Measurements from ENCODE around the gene SETDB1.
A peak's percentile ranks its signal among the peaks of the same experiment; 100 is the strongest.
"Not testable (repeated sequence)": the region's sequence is repeated elsewhere in the genome, so short reads cannot be mapped to it uniquely, and the experiment has no call there.

Gene SETDB1

DNA sequence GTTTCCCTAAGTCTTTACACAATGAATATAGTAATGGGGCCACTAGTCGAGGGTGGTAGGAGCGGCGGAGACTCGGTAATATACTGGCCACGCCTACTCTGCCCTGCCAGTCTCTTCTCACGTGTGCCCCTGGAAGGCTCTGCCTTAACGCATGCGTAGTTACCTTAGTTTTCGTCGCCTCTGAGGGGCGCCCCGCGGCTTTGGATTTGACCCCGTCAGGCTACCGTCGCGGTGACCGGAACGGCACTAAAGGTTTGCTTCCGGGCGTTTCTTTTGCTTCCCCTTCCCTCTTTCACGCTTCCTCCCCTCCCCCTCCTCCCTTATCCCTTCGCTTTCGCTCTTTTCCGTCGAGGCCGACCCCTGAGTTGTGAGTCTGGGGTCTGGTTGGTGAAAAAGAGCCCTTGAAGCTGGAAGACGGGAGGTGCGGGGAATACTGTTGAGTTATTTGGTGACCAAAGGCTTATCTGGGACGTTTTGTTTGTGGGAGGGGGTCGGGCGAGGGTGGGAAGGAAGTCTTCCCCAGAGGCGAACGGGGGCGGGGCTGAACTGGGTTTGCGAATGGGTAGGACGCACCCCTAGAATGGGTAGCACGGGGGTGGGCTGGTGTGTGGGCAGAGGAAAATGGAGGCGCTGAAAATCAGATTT lies at the start of gene SETDB1:
SETDB1 (plus strand) TSS at position 267 of the 645 bp plus-strand sequence. CDS start 1,352 bp downstream, outside the sequence.
- DNase-seq (ENCODE audit: low read depth in 2 of 2): peak; percentile 83 to 88

DNA sequence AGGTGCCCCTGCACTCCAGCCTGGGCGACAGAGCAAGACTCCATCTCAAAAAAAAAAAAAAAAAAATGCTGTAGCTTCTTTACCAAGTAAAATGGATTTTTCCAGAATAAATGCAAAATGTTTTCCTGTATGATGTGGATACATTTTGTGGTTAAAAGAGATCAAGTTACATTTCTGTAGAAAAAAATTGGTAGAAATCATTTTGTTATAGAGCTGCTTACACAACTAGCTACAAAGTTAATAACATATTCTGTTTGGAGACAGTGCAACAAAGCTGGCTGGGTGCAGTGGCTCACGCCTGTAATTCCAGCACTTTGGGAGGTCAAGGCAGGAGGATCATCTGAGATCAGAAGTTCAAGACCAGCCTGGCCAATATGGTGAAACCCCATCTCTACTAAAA lies 47.2 kb upstream of the SETDB1 start:
- not testable (repeated sequence) for DNase-seq (ENCODE audit: low read depth in 2 of 2)

DNA sequence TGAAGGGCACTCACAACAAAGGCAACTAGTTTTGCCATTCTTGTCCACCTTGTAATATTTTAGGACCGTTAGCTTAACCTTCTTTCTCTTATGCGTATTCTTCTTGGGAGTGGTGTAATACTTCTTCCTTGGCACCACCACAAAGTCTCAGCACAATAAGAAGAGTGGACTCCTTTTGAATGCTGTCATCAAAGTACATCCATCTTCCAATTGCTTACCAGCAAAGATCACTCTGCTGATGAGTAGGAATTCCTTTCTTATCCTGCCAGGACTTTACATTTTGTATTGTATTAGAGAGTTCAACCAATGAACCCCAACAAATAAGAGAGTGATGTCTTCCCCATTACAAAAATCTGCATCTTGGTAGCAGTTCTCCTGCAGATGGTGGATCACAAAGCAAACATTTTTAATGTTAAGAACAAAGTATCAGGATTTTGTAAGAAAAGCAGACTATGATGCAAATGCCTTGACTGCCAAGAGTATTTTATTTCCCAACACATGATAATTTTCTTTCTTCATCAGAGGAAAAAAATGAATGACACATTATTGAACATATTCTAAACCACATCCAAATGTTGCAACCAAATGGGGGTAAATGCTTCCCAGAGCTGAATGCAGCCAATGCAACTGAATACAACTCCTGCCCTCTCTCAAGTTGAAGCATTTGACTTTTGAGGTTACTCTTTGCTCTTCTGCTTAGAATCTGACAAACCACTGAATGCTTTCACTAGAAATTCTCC lies 44.7 kb upstream of the SETDB1 start:
- DNase-seq (ENCODE audit: low read depth in 2 of 2): no peak

DNA sequence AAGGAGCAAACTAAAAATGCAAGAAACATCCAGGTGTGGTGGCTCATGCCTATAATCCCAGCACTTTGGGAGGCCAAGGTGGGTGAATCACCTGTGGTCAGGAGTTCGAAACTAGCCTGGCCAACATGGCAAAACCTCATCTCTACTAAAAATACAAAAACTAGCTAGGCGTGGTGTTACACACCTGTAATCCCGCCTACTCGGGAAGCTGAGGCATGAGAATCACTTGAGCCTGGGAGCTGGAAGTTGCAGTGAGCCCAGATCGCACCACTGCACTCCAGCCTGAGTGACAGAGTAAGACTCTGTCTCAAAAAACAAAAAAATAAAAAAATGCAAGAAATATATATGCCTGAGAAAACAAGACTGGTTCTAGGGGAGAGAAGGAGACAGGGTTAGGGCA lies 43.0 kb upstream of the SETDB1 start:
- not testable (repeated sequence) for DNase-seq (ENCODE audit: low read depth in 2 of 2)

DNA sequence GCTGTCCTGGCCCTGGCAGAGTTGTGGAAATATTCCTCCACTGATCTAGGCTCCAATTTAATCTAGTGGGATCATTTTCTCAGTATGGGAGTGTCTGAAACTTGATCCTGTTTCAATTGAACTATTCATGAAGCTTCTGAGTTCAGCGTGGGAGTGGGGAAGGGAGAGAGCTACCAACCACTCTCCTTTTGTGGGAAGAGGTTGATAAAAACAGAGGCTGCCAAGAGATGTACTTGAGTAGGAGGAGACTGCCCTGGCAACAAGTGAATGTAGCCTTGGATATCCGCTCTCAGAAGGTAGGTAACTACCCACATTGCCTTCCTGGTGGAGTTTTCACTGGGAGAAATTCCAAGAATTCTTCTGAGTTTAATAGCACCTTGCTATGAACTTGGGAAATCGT lies 39.1 kb upstream of the SETDB1 start, which contains the start of gene CTXND2:
CTXND2 (plus strand) TSS at position 119 of the 400 bp plus-strand sequence. CDS start 25,179 bp downstream, outside the sequence.
- DNase-seq (ENCODE audit: low read depth in 2 of 2): no peak

DNA sequence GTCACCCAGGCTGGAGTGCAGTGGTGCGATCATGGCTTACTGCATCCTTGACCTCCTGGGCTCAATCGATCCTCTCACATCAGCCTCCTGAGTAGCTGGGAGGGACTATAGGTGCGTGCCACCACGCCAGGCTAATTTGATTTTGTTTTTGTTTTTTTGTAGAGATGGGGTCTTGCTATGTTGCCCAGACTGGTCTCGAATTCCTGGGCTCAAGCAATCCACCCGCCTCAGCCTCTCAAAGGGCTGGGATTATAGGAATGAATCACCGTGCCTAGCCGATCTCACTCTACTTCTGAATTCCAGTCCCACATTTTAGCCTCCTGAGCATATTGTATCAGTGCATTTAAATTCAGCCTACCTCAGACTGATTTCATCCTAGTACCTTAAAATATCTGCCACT lies 37.4 kb upstream of the SETDB1 start:
- no peak for DNase-seq (ENCODE audit: low read depth in 2 of 2)

DNA sequence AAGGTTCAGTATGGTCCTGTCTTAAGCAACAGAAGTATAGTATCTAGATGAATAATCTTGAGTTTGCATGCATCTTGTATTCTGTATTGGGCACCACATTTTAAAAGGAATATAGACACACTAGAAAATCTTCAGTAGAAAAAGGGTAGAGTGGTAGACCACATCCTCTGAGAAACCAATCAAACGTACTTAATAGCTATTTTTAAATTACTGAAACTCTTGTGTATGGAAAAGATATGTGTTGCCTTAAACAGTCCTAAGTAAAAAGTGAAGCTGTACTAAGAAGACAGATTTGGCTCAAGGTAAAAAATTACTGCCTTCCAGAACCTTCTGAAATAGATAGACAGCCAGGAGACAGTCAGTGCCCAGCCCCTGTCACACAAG lies 36.1 kb upstream of the SETDB1 start:
- DNase-seq (ENCODE audit: low read depth in 2 of 2): no peak

DNA sequence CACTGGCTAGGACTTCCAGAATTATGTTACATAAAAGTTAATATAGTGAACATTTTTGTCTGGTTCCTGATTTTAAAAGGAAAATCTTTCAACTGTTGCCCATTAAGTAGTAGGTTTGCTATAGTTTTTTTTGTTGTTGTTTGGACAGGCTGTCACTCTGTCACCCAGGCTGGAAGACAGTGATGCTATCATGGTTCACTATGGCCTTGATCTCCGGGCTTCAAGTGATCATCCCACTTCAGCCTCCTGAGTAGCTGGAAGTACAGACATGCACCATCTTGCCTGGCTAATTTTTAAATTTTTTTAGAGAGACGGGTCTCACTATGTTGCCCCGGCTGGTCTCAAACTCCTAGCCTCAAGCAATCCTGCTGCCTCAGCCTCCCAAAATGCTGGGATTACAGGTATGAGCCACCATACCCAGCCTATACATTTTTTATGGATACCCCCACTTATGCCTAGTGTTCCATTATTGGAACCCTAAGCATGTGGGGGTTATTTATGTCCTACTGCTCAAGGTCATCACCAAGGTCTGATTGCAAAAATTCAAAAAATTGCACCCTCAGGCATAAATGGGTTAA lies 32.7 kb upstream of the SETDB1 start:
- DNase-seq (ENCODE audit: low read depth in 2 of 2): no peak

DNA sequence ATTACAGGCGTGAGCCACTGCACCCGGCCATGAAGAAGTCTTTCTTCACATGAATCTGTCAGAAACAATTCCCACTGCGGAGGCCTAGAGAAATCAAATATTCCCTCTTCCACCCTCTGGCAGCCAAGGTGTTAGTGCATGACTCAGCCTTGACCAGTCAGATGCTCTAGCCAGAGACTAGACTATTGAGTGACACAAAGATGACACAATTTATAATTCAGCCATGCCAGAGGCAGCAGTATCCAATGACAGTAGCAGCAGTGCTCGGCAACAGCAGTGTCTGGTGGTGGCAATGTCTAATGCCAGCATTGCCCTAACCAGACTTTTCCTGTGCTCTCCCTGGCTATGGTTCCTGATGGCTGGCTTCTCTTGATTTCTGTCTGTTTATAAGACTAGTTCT lies 30.5 kb upstream of the SETDB1 start:
- DNase-seq (ENCODE audit: low read depth in 2 of 2): no peak

DNA sequence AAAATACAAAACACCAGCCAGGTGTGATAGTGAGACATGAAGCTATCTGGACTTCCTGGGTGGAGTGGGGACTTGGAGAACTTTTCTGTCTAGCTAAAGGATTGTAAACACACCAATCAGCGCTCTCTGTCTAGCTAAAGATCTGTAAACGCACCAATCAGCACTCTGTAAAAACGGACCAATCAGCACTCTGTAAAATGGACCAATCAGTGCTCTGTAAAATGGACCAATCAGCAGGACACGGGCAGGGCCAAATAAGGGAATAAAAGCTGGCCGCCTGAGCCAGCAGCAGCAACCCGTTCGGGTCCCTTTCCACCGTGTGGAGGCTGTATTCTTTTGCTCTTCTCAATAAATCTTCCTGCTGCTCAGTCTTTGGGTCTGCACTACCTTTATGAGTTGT lies 26.4 kb upstream of the SETDB1 start:
- DNase-seq (ENCODE audit: low read depth in 2 of 2): not testable (repeated sequence)

DNA sequence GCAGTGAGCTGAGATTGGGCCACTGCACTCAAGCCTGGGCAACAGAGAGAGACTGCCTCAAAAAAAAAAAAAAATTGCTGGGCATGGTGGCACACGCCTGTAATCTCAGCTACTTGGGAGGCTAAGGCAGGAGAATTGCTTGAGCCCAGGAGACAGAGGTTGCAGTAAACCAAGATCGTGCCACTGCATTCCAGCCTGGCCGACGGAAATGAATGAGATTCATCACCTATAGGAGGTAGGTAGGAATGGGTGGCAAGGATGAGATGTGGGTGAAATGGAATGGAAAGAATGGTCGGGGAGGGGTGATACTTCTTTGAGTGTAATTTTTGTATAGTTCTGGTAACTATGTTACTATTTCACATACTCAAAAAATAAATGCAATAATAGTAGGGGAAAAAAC lies 23.8 kb upstream of the SETDB1 start:
- DNase-seq (ENCODE audit: low read depth in 2 of 2): no peak

DNA sequence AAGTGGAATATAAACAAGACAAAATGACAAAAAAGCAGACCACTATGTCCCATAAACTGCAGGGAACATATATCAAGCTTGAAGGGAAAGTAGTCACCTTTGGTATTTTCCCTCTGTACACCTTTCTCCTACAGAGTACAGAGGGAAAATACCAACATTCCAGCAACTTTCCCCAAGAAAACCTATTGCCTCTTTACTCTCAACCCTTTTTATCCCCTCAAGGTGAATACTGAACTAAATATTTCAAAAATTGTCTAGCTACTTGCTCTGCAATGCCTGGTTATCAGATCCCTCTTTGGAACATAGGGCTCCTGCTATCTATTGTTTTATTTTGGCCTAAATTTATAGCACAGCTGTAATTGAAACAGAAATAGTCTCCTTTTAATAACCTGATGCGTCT lies 23.4 kb upstream of the SETDB1 start:
- no peak for DNase-seq (ENCODE audit: low read depth in 2 of 2)

DNA sequence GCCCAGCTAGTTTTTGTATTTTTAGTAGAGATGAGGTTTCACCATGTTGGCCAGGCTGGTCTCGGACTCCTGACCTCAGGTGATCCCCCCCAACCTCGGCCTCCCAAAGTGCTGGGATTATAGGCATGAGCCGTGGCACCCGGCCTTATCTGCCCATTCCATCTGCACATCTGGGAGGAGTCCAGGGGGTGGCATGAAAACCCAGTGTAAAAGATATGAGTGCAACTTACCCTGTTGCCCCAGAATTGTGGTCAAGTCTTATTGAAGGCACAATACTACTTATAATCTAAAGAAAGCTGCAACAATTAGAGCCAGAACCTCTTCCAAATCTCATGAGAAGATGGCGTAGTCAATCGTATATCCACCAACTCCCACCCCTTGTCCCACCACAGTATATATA lies 20.9 kb upstream of the SETDB1 start:
- no peak for DNase-seq (ENCODE audit: low read depth in 2 of 2)

DNA sequence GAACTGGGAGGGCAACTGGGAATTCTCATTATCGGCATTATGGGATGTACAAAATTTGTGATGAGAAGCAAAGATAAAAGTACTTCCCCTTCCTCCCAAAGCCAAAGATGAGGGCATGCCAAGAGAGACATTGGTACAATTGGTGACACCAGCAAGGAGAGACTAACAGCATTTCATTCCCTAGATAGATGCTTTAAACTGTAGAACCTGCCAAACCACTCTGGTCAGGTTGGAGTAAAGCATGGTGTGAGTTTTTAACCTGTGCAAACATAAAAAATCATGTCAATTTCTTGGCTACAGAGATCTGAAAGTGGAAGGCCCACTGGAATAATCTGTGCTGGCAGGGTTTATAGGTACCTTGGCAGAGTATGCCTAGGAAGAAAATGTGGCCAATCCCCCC lies 19.8 kb upstream of the SETDB1 start:
- DNase-seq (ENCODE audit: low read depth in 2 of 2): no peak

DNA sequence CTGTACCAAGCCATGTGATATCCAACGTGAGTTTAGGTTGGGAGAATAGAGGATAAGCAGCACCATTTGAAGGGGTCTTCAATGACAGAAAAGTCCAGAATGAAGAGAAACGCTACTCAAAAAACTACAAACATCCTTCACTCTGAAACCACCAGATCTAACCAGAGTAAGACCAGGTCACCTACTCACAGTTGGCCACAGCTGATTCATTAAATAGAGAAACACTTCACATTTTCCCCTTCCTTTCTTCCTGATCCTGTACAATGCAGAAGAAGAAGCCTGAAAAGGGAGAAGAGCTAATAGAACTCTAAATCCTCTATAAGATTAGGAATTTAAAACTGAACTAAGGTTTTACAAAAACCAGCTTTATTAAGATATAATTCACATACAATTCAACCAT lies 19.4 kb upstream of the SETDB1 start:
- no peak for DNase-seq (ENCODE audit: low read depth in 2 of 2)

DNA sequence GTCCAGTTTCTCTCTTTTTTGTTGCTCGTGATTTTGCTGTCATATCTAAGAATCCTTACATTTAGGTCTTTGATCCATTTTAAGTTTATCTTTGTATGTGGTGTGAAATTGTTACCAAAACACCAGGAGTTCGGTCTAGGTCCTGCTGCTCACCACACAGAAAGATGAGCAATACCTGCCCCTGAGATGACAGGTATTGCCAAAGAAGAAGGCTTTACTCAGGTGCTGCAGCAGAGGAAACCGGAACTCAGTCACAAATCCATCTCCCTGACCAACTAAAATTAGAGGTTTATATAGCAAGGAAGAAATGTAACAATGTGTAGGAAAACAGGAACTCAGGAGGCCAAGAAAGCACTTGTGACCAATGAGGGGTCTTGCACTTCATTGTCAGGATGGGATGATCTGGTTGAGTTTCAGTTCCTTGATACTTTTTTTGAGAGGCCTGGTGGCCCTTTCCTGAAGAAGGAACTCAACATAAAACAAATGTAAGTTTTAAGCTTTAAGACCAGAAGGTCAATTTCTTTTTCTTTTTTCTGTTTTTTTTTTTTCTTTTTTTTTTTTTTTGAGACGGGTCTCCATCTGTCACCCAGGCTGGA lies 16.5 kb upstream of the SETDB1 start:
- DNase-seq (ENCODE audit: low read depth in 2 of 2): no peak

DNA sequence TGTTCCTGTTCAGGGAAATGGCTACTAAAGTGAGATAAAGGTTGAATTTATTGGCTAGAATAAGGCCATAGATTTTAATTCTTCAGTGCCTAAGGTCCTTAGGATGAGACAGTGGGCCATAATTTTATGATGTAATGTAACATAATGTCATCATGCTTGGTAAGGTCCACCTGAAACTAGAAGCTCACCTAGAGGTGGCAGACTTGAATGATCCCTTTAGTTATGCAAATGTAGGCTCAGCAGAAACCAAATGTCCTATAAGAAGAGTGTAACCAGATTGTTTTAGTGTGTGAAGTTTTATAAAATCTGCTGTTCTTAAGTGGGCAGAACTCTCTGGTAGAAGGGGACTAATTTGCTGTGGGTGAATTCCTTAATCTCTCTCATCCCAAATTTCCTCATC lies 13.5 kb upstream of the SETDB1 start:
- no peak for DNase-seq (ENCODE audit: low read depth in 2 of 2)

DNA sequence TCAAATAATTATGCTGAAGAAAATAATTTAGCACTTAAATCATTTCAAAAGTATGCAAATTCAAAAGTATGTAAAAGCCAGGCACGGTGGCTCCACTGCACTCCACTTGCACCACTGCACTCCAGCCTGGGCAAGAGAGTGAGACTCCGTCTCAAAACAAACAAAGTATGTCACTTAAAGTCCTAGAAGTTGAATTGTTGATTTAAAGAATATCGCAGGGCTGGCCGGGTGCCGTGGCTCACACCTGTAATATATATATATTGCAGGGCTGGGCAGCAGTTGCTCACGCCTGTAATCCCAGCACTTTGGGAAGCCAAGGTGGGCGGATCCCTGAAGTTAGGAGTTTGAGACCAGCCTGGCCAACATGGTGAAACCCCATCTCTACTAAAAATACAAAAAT lies 8.8 kb upstream of the SETDB1 start:
- no peak for DNase-seq (ENCODE audit: low read depth in 2 of 2)

DNA sequence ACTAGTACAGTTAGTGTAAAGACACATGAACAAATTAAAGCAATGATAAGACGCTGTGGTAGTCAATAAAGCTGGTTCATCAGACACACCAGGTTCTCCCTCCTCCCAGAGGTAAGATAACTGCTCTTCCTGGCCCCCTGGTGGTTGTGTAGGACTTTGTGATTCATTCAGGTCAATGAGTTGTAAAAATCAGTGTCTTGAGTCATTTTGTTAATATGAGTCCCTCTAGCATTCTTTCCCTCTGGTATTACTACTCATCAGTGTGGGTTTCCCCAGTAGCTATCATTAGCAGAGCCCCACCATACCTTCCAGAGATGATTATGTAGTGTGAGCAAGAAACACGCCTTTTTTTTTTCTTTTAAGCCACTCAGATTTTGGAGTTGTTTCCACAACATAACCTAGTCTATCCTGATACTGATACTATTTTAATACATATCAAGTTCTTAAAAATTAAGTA lies 3.6 kb upstream of the SETDB1 start:
- peak; percentile 45 to 59 for DNase-seq (ENCODE audit: low read depth in 2 of 2)

DNA sequence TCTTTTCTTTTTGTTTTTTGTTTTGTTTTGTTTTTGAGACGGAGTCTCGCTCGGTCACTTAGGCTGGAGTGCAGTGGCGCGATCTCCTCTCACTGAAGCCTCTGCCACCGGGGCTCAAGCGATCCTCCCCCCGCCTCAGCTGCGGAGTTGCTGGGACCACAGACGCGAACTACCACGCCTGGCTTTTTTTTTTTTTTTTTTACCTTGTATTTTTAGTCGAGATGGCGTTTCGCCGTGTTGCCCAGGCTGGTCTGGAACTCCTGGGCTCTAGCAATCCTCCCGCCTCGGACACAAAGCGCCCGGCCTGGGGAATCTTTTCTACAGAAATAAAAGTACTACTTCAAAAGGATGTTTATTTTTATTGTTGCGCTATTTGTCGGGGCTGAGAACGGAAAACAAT lies 1.1 kb upstream of the SETDB1 start:
- no peak for DNase-seq (ENCODE audit: low read depth in 2 of 2)

DNA sequence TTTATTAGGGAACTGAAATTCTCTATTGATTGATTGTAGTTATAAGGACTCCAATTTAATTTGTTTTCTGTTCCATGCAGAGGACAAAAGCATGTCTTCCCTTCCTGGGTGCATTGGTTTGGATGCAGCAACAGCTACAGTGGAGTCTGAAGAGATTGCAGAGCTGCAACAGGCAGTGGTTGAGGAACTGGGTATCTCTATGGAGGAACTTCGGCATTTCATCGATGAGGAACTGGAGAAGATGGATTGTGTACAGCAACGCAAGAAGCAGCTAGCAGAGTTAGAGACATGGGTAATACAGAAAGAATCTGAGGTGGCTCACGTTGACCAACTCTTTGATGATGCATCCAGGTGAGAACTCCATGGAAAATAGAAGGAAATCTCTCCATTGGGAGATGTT lies 1.5 kb downstream of the SETDB1 start:
- DNase-seq (ENCODE audit: low read depth in 2 of 2): no peak

DNA sequence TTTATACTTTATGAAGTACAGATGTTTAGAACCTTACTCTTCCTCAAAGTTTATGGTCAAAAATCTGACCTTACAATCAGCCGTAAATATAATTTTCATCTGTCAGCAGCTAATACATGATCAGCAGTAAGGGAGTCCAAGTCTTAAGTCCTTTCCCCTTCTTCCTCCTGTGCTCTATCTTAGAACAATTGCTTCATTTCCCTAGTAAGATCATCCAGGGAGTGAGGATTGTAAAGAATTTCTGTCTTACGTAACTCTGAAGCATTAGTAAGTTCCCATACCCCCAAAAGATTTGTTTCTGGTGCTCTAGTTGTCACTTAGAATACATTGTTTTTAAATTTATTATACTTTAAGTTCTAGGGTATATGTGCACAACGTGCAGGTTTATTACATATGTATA lies 2.1 kb downstream of the SETDB1 start:
- no peak for DNase-seq (ENCODE audit: low read depth in 2 of 2)

DNA sequence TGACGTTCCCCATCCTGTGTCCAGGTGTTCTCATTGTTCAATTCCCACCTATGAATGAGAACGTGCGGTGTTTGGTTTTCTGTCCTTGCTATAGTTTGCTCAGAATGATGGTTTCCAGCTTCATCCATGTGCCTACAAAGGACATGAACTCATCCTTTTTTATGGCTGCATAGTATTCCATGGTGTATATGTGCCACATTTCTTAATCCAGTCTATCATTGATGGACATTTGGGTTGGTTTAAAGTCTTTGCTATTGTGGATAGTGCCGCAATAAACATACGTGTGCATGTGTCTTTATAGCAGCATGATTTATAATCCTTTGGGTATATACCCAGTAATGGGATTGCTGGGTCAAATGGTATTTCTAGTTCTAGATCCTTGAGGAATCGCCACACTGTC lies 2.6 kb downstream of the SETDB1 start:
- DNase-seq (ENCODE audit: low read depth in 2 of 2): not testable (repeated sequence)

Measured in stimulated activated CD8-positive, alpha-beta memory T cell treated with anti-CD3 and anti-CD28 coated beads, Interleukin-2, amount 100 ng/mL, for 1 hour (primary cell).